HG03520 (cell line): ENCODE measurements around the gene FYTTD1.
A peak's percentile ranks its signal among the peaks of the same experiment; 100 is the strongest.

ENCODE experiments used
- ATAC-seq: cut with Tn5 transposase; IDR thresholded peaks from one replicate; pipeline ENCODE4 v1.9.1; 2021; ENCODE audit warnings: mild to moderate bottlenecking, moderate library complexity; ENCODE audit not compliant: unreplicated experiment

FYTTD1 gene

GRCh38 chr3:197791113-197791891, 41.6 kb downstream of the FYTTD1 start, which contains the start of gene LRCH3:
Gene LRCH3 (plus strand): TSS chr3:197791254. CDS start chr3:197791279, 25 bp downstream.
- ATAC-seq = peak; percentile 65

DNA sequence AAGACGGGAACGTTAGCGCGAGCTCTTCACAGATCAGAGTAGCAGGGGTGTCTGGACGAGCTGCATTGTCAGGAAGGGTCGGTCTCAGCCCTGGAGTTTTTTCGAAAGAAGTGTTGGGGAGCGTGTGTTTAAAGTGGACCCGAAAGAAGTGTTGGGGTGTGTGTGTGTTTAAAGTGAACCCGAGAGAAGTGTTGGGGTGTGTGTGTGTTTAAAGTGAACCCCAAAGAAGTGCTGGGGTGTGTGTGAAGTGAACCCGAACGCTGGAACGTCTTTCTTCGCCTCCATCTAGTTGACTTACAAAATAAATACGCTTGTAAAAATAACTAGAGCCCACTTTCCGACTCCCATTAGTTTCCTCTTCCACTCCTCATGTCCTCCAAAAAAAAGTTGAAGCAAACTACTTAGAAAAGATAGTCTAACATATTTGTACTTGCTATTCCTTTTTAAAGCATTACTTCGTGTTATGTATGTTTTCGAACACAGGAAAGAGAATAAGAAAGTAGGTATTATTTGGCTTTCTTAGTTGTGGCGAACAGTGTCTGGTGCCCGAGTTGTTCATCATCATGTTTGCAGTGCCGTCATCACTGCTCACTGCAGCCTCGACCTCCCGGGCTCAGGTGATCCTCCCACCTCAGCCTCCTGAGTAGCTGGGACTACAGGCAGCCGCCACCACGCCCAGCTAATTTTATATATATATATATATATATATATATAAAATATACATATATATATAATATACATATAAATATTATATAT, 42.4 kb downstream of the FYTTD1 start:
- peak; percentile 19 for ATAC-seq

GRCh38 chr3:197793247-197793646, 43.6 kb downstream of the FYTTD1 start:
- ATAC-seq = no peak

GRCh38 chr3:197794115-197794514, 44.4 kb downstream of the FYTTD1 start:
- no peak for ATAC-seq

DNA sequence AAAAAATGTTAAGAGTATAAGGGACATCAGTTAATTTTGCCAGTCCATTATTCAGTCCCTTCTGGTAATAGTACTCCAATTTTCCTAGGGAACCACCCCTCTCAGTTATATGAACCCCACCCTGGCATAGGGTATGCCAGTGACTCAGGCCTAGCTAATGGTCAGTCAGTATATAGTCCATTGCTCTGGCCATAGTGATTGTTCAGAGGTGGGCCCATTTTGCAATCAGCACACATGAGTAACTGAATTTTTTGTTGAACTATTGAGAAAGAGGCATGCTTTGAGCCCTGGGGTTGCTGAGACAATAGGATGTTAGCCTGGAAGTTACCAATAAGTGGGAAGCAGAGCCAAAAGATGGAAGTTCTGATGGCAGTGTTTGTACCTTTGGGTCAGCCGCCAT, 45.5 kb downstream of the FYTTD1 start:
- no peak for ATAC-seq

GRCh38 chr3:197796087-197796486, 46.4 kb downstream of the FYTTD1 start:
- no peak for ATAC-seq

DNA sequence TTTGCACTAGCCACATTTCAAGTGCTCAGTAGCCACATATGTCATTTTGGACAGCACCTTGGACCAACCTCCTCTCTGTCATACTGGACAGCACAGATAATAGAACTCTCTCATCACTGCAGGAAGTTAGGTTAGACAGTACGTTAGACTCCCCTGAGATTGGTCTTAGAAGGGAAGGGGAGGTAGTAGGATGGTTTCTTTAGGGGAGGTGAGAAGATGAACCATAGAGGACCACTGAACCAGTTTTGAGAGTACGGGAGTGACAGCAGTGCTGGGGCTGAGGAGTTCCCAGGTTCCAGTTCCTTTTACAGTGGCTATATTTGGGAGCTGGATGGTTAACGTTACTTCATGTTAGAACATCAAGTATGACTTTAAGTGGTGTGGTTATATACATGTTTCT, 49.2 kb downstream of the FYTTD1 start:
- ATAC-seq = no peak

DNA sequence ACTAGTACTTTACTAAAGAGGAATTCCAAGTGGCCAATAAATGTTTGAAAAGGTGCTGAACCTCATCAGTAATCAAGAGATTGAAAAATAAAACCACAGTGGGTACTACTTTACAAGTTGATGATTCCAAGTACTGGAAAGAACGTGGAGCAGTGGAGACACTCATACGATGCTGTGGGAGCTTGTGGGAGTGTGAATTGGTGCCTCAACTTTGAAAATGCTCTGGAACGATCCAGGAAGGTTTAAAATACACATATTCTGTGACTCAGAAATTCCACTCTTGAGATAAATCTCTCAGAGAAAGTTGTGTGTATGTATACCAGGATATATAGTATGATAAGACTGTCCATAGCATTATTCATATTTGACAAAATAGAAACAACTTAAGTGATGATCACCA, 50.7 kb downstream of the FYTTD1 start:
- ATAC-seq = no peak

DNA sequence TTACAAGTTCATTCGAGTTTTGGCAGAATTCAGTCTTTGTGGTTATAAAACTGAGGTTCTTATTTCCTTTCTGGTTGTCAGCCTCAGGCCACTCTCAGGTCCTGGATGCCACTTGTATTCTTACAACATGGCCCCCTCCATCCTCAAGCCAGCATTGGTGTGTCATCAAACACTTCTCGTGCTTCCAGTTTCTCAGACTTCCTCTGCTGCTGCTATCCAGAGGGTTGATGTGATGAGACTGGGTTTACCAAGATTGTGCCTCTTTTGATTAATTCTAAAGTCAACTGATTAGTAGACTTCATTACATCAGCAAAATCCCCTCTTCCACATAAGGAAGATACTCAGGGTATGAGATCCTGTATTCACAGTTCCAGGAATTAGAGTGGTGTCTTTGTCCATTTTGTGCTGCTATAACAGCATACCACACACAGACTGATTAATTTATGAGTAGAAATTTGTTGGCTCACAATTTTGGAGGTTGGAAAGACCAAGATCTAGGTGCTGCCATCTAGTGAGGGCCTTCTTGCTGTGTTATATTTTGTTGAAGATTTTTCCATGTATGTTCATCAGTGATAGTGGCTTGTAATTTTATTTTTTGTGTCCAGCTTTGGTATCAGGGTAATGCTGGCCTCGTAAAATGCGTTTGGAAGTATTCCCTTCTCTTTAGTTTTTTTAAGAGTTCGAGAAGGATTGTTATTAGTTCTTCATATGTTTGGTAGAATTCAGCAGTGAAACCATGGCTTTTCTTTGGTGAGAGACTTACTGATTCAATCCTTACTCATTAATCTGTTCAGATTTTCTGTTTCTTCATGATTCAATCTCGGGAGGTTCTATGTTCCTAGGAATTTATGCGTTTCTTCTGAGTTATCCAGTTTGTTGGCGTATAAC, 52.5 kb downstream of the FYTTD1 start:
- ATAC-seq = no peak

- ATAC-seq = no peak
Observed at GRCh38 chr3:197802779-197803459, 53.2 kb downstream of the FYTTD1 start.

DNA sequence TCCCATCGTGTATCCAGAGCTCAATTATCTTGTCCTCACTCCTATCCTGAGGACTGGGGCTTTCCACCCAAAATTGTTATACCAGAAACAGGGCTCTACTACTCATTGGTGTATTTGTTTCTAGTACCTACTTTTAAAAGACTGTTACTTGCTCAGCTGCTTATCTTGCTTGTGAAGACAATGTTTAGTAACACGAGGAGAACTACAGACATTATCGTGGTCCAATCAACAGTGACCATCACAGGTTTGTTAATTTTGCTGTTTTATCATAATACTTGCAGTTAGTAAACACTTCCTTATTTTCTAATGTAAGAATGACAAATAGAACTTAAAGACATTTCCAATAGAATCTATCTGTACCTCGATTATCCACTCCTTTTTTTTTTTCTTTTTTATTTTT, 54.8 kb downstream of the FYTTD1 start:
- no peak for ATAC-seq

DNA sequence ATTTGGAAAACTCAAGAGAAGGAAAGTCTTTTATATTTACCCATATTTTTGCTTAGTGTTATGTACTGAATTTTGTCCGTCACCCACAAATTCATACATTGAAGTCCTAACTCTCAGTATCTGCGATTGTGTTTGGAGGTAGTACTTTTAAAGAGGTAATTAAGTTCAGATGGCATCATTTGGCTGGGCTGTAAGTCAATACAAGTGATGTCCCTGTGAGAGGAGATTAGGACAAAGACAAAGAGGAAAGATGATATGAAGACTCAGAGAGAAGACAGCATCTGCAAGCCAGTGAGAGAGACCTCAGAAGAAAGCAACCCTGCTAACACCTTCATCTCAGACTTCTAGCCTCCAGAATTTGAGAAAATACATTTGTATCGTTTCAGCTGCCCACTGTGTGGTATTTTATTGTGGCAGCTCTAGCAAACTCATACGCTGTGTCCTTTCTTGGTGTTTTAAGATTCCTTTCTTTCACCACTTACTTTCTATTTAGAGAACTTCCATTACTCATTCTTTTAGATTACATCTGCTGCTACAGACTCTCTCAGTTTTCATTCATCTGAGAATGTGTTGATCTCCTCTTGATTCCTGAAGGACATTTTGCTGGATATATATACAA, 58.4 kb downstream of the FYTTD1 start:
- no peak for ATAC-seq

DNA sequence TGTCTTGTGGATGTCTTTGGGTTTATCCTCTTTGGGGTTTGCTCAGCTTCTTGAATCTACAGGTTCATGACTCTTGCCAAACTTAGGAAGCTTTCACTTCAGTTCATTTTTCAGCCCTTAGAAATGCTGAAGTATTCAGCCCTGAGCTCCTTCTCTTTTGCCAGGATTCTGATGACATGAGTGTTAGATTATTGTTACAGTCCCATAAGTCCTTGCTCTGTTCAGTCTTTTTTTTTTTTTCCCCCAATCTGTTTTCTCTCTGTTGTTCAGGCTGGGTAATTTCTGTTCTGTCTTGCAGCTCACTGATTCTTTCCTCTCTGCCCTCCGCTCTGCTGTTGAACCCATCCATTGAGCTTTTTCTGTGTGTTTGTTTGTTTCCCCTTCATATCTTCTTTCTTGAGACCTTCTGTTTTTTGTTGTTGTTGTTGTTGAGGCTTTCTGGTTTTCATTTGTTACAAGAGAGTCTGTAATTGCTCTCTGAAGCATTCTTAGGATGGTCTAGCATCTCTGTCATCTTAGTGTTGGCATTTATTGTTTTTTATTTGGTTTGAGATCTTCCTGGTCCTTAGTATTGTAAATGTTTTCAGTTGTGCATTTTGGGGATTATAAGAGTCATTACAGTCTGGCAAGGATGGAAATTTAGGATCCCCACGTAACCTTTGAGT, 59.8 kb downstream of the FYTTD1 start:
- ATAC-seq = no peak

GRCh38 chr3:197810901-197811300, 61.2 kb downstream of the FYTTD1 start:
- no peak for ATAC-seq

- no peak for ATAC-seq
Observed at GRCh38 chr3:197811343-197811742, 61.7 kb downstream of the FYTTD1 start.

GRCh38 chr3:197814372-197814771, 64.7 kb downstream of the FYTTD1 start:
- ATAC-seq = no peak

DNA sequence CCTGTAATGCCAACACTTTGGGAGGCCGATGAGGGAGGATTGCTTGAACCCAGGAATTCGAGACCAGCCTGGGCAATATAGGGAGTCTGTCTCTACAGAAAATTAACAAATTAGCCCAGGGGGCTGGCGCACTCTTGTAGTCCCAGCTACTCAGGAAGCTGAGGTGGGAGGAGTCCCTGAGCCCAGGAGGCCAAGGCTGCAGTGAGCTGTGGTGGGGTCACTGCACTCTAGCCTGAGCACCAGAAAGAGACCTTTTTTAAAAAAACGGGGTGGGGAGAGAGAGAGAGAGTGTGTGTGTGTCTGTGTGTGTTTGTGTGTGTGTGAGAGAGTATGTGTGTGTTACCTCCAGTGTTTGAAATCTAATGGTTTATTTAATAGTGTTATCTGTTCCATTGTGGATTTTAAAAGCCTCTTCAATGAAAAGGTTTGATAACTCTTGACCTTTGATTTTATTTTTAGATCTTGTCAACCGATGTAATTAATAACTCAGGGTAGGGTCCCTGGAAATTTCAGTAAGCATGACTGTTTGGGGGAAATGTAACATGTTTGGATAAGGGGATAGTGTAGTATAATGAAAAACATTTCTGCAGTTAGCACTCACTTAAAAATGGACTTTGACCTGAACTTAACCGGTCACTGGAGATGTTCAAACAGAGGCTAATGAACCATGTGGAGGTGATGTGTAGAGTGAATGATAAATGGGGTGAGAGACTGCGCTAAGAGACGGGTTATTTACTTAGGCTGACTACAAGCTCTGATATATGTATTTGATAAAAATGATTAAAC, 71.1 kb downstream of the FYTTD1 start:
- ATAC-seq = no peak

DNA sequence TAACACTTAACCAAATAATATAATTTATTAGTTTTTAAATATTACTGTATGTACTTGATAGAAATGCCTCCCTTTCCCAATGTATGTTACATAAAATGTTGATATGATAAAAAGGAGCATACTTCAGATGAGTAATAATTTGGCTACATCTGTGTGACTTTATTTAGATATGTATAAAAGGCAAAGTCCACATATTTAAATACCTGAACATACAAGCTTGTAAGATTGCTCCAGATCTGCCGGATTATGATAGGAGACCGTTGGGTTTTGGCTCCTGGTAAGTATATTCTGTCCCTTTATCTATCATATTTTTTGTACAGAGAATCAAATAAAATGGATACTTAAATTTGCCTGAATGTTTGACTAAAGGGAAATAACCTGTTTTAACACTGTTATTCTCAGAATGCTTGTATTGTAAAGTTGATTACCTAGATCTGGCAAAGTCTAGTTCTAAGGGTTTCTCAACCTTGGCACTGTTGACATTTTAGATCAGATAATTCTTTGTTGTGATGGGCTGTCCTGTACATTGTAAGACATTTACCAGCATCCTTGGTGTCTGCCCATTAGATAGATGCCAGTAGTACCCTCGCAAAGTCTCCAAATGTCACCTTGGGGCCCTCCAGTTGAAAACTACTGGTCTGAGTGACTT, 79.8 kb downstream of the FYTTD1 start:
- no peak for ATAC-seq
